Left colon (tissue), 2 donors: ENCODE measurements around the gene SUN2. TPM values are rescaled to one million over a fixed set of nuclear protein-coding genes. Genes with fewer than 3 reads are reported as not detected.

Experiments used
- ATAC-seq: fragments of 200-7000 bp; cut with Tn5 transposase; one replicate; pipeline ENCODE4 v1.9.1; 2020; ENCODE audit warnings: mild to moderate bottlenecking, moderate library complexity
- DNase-seq, 2 donors: peaks; one replicate each; pipeline ENCODE4 v3.0.0-alpha.2; 2020
- intact Hi-C, 2 donors: fragments of 100-400 bp; cut with DNase I in 1 of 2; cut with micrococcal nuclease in 1 of 2; formaldehyde crosslinking; loops; one replicate each; pipeline versions ENCODE4 v1.11.2 to v1.14.0; 2022; cut with DNase I, micrococcal nuclease
- total RNA-seq, 2 donors: library from RNA; stranded (reverse); fragmentation: NEBNext Ultra II Directional; extraction: Animal tissue kit (Norgen Biotek cat#: 25700); gene quantifications; one replicate each; pipeline ENCODE4 v1.2.1, GENCODE V29; 2021
- donor health status: DM: no; HTN: no; CAD: no.
- donor health status: DM: yes; HTN: yes; CAD: no.

The SUN2 gene
- total RNA-seq, 2 donors from 2014 or later = 143 to 148 TPM

GRCh38 chr22:38727530-38728451 lies 28.0 kb downstream of the SUN2 start:
- peak in 1 of 2 donors; percentile 20 for DNase-seq
- intact Hi-C loops = no loop called here
- no peak for ATAC-seq

- intact Hi-C loops = no loop called here
- ATAC-seq (no peak), DNase-seq (peak in 1 of 2 donors; percentile 22)
Observed at GRCh38 chr22:38727123-38727522, 28.7 kb downstream of the SUN2 start.

- no peak for ATAC-seq
- intact Hi-C loops = no loop called here
- DNase-seq = peak in 1 of 2 donors; percentile 20
Observed at GRCh38 chr22:38725900-38726655, 29.7 kb downstream of the SUN2 start.

- DNase-seq = peak in 1 of 2 donors; percentile 21
- ATAC-seq = peak; percentile 63
- intact Hi-C loops = no loop called here
Observed at GRCh38 chr22:38724926-38725571, 30.7 kb downstream of the SUN2 start.

- intact Hi-C loops = no loop called here
- DNase-seq (no peak), ATAC-seq (no peak)
Observed at GRCh38 chr22:38724176-38724575, 31.6 kb downstream of the SUN2 start.

GRCh38 chr22:38721551-38721950 lies 34.2 kb downstream of the SUN2 start:
- DNase-seq = no peak
- intact Hi-C loops = no loop called here

GRCh38 chr22:38720350-38720749 lies 35.4 kb downstream of the SUN2 start:
- DNase-seq (no peak), ATAC-seq (no peak)
- intact Hi-C loops = no loop called here

More at GRCh38 chr22:38721551-38721950, 34.2 kb downstream of the SUN2 start:
- no peak for ATAC-seq

- intact Hi-C loops = no loop called here
- no peak for ATAC-seq
- no peak for DNase-seq
Observed at GRCh38 chr22:38719196-38719595, 36.6 kb downstream of the SUN2 start.

- DNase-seq = peak; percentile 75 to 79
- intact Hi-C loops = no loop called here
- ATAC-seq = peak; percentile 100
Observed at GRCh38 chr22:38718414-38718813, 37.4 kb downstream of the SUN2 start.

GRCh38 chr22:38717244-38717643 lies 38.6 kb downstream of the SUN2 start:
- intact Hi-C loops = no loop called here
- DNase-seq = peak in 1 of 2 donors; percentile 3
- ATAC-seq = no peak

GRCh38 chr22:38716826-38717225 lies 39.0 kb downstream of the SUN2 start:
- peak in 1 of 2 donors; percentile 18 for DNase-seq
- no peak for ATAC-seq
- intact Hi-C loops = no loop called here

- DNase-seq = peak in 1 of 2 donors; percentile 3
- intact Hi-C loops = no loop called here
- ATAC-seq = no peak
Observed at GRCh38 chr22:38716271-38716670, 39.5 kb downstream of the SUN2 start.

GRCh38 chr22:38715852-38716251 lies 39.9 kb downstream of the SUN2 start:
- DNase-seq = peak in 1 of 2 donors; percentile 23
- intact Hi-C loops = no loop called here
- ATAC-seq = no peak

- peak in 1 of 2 donors; percentile 20 for DNase-seq
- no peak for ATAC-seq
- intact Hi-C loops = no loop called here
Observed at GRCh38 chr22:38715176-38715764, 40.5 kb downstream of the SUN2 start.

- peak in 1 of 2 donors; percentile 8 for DNase-seq
- intact Hi-C loops = no loop called here
- no peak for ATAC-seq
Observed at GRCh38 chr22:38713921-38714320, 41.9 kb downstream of the SUN2 start.

- intact Hi-C loops = no loop called here
- peak in 1 of 2 donors; percentile 11 for DNase-seq
Observed at GRCh38 chr22:38712486-38713207, 43.2 kb downstream of the SUN2 start.

GRCh38 chr22:38710866-38711265 lies 44.9 kb downstream of the SUN2 start:
- intact Hi-C loops = no loop called here
- peak in 1 of 2 donors; percentile 9 for DNase-seq
- ATAC-seq = no peak

More at GRCh38 chr22:38712486-38713207, 43.2 kb downstream of the SUN2 start:
- ATAC-seq = no peak

GRCh38 chr22:38710351-38710750 lies 45.4 kb downstream of the SUN2 start:
- DNase-seq = no peak
- ATAC-seq = no peak
- intact Hi-C loops = no loop called here
